ENCODE results near the gene KLHL35.
A peak's percentile ranks its signal among the peaks of the same experiment; 100 is the strongest.

The KLHL35 gene

DNA sequence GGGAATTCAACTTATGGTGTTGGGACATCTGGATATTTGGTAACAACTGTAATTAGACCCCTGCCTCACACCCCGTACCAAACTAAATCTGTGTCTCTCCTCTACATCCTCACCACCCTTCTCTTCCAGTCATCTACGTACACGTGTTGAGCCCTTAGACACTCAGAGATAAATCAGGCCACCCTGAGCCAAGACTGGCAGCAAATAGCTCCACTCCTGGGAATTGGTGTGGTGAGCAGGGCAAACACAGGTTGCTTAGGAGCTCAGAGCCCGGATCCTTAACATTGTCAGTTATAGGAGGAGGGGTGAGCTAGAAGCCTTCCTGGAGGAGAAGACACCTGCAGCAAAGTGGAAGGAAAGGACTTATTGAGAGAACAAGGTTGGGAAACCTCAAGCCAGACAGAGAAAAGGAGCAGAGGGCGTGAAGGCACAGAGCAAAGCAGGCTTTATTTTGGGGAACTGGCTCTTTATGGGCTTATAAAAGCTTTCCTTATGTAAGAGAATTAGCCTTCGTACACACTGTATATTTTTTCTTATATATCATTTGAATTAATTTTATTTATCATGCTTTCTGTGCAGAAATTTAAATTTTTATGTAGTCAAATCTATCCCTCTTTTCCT lies 36.9 kb upstream of the KLHL35 start:
- DNase-seq (ENCODE audit: low read depth in 1 of 2, low spot score in 1 of 2): no peak

- no peak for DNase-seq (ENCODE audit: low read depth in 1 of 2, low spot score in 1 of 2)
Measured at GRCh38 chr11:75468534-75469340, 35.7 kb upstream of the KLHL35 start.

DNA sequence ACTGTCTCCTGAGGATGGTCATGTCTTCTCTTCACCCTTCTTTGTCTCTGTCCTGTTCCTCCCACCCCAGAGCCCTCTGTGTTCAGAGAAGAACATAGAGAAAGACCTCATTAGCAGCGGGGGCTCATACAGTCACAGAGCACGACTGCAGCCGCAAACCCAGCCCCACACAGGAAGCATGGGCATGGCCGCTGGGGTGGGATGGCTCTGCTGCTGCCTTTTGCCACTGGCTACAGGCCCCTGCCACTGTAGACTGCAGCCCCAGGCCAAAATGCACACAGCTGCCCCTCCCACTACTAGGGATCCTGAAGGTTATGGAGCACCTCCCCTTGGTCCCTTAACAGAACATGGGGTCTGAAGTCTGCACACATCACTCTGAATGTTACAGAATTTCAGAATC lies 34.9 kb upstream of the KLHL35 start:
- no peak for DNase-seq (ENCODE audit: low read depth in 1 of 2, low spot score in 1 of 2)

DNA sequence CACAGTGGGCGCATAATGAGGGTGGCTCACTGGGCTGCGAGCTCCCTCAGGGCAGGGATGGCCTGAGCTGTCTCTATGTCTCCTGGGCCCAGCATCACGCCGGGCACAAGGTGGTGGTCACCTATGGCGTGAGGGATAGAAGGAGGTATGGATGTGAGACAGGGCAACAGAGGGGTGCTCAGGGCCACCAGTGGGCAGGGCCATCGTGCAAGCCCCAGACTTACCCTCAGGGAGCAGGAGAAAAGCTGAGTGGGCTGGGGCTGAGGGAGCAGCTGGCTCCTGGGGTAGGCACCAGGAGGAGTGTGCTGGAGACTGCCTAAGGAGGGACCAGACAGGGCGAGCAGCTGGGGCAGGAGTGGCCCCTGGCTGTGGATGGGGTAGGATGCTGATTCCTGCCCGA lies 34.3 kb upstream of the KLHL35 start:
- DNase-seq (ENCODE audit: low read depth in 1 of 2, low spot score in 1 of 2): no peak

DNA sequence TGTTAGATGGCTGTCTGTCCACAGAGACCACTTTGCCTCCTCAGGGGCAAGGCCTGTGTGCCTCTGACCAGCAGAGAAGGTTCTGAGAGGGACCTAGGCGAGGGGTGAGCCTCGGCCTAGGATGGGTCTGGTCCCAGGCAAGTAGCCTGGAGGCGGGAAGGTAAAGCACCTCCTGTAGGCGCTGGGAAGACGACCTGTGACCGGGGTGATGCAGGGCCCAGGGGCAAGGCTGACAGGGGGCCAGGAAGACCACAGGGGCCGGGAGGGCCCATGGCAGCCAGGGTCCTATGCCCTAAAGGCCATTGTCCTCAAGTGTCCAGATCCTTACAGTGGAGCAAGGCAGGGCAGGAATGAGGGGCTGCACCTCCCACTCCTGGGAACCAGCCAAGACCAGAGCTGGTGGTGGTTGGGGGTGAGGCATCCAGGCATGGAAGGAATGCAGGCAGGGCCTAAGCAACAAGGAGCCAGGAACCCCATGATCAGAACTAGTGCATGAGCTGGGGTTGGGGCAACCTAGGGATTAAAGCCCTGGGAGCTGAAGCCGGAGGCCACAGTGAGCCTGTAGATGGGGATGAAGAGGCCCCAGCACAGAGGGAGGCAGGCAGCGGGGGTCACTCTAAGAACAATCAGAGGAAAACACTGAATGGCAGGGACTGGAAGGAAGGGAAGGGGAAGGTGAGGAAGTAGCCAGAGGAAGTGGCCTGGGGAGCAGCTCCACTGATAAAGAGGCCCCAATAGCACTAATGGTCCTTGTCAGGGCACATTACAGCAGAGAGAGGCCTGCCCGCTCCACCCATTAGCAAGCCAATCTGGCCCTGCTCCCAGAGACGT lies 32.9 kb upstream of the KLHL35 start:
- DNase-seq (ENCODE audit: low read depth in 1 of 2, low spot score in 1 of 2): no peak

GRCh38 chr11:75463106-75463774 lies 30.2 kb upstream of the KLHL35 start:
- no peak for DNase-seq (ENCODE audit: low read depth in 1 of 2, low spot score in 1 of 2)

- no peak for DNase-seq (ENCODE audit: low read depth in 1 of 2, low spot score in 1 of 2)
Measured at GRCh38 chr11:75462117-75462653, 29.2 kb upstream of the KLHL35 start.

DNA sequence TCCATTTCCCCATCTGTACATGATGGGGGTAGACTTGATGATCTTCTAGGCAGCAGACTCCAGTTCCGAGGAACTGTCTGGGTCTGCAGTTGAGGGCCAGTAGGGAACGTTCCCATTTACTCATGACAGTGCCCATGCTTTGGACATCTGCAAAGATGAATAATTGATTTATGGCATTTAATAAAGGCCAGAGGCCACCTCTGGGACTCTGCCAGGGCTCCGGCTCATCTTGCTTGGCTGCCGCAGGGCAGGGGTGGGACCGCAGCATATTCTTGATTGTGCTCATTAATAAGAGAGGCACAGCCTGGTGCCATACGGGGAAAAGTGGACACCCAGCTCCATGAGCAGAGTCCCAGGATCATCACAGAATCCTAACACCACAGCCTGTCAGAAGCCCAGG lies 28.1 kb upstream of the KLHL35 start:
- no peak for DNase-seq (ENCODE audit: low read depth in 1 of 2, low spot score in 1 of 2)

DNA sequence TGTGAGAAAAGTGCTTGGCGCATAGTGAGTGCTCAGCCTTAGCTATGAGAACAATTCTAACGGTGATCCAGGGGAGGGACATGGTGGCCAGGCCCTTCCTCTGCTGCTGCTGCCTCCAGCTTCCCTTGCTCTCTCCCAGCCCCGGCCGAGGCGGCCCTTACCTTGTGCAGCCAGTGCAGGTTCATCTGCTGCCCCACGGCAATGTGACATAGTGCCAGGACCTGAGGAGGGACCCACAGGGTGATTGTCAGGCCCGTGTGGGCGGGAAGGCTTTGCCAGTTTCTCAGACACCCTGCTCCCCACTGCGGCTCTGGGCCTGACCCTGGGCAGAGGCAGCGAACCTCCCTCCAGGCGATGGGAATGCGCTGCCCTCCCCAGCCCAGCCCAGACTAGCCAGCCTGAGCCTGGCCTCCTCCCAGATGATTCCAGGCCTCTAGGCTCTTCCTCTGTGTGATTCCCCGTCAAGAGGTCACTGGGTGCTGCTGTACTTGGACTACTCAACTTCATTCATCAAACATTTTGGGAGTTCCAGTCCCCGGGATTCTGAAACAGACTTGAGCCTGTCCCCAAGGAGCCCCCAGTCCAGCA lies 23.7 kb upstream of the KLHL35 start:
- DNase-seq (ENCODE audit: low read depth in 1 of 2, low spot score in 1 of 2): no peak

DNA sequence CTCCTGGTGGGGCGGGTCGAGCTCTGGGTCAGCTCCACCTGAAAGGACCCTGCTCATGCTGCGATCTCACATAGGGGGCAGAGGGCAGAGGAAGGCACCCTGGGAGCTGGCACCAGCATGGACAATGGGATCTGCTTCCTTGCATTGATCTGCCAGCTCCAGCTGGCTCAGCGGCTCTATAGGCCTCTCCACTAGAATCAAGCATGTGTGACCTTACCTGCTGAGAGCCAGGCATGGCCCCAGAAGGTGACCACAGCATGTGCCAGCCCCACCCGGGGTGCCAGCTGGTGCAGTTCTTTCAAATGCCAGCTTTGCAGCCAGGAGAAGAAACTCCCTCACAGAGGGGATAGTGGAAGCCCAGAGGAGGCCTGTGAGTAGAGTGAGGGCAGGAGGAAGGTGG lies 22.0 kb upstream of the KLHL35 start:
- no peak for DNase-seq (ENCODE audit: low read depth in 1 of 2, low spot score in 1 of 2)

GRCh38 chr11:75453916-75454655 lies 21.1 kb upstream of the KLHL35 start:
- no peak for DNase-seq (ENCODE audit: low read depth in 1 of 2, low spot score in 1 of 2)

DNA sequence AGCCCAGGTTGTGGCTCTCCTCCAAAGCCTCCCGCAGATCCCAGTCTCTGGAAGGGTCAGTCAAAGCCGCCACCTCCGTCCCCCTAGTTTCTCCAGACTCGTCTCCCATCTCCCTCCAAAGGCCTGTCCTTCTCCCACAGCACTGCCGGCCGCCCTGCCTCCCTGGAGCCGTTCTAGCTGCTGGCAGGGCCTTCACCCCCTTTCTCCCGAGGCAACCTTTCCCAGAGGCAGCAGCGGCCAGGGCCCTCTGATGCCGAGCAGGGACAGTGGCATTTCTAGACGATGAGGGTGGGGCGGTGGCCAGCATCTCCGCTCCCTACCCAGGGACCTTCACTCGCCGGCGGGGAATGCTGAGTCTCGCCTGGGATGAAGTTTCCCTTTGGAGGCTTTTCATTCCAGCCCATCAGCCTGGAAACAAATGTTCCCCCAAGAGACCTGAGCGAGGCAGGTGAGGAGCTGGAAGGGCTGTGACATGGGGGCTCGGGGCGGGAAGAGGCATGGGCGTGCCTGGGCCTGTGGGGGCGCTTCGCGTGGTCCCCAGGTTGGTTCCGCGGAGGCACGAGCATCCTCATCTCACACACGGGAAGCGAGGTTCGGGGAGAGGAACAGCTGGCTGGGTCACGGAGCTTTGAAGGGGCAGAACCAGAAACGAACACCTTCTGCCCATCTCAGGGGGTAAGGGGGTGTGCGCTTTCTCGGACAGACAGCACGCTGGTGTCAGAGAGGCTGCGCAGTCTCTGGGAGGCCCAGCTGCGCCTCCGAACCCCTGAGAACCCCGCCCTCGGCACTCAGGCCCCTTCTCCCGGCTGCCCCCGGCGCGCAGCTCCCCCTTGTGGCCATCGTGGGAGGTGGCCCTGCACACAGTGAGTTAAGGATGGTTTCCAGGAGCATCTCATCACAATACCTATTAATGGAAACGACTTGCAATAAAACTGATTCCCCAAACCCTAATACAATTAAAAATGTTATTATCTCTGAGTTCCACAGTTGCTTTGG lies 18.1 kb upstream of the KLHL35 start:
- peak in 1 of 2 donors; percentile 26 for DNase-seq (ENCODE audit: low read depth in 1 of 2, low spot score in 1 of 2)

DNA sequence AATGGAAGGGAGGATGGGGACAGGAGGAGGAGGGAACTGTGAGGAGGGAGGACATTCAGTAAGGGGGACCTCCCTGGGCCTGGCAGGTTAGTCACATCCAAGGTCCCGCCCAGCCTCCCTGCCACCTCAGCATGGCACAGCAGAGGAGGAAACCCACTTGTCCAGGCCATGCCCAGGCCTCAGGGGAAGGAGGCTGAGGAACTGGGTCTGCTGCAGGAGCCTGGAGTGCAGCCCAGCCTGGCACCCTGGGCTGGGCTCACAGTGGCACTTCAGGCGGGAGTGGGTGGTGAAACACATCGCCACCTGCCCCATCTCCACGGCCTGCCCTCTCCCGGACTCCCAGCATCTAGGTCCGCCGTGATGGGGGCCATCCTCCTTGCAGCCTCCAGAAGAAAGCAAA lies 17.2 kb upstream of the KLHL35 start:
- no peak for DNase-seq (ENCODE audit: low read depth in 1 of 2, low spot score in 1 of 2)

- no peak for DNase-seq (ENCODE audit: low read depth in 1 of 2, low spot score in 1 of 2)
Measured at GRCh38 chr11:75449776-75450175, 16.8 kb upstream of the KLHL35 start.

DNA sequence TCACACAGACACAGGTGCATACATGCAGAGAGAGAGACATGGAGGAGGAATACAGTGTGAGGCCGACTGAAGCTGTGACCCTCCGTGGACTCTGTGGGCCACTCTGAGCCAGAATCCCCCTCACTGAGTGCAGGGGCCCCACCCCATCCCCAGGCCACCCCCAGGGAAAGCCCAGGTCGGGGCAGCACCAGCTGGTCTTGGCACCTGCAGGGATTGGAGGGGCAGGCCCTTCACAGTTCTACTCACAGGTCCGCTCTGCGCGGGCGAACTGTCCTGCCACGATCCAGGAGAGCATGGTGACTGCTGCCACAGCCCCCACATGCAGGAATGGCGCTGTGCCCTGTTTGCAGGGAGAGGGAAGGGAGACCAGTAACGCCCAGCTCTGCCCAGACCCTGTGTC lies 16.3 kb upstream of the KLHL35 start:
- no peak for DNase-seq (ENCODE audit: low read depth in 1 of 2, low spot score in 1 of 2)

DNA sequence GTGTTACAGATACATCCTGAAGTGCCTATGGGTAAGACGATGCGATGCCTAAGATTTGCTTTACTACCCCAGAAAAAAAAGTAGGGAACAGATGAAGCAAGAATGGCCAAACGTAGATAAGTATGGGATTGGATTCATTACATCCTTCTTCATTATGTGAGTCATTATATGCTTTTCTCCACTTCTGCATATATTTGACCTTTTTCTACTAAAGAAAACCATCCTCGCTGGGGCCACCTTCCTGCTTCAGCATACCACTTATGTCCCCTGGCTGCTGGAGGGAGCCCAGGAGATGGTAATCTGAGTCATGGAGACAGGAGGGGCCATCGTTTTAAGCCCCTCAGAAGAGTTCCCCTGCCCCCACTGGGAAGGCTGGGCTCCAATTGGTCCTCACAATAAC lies 14.4 kb upstream of the KLHL35 start:
- DNase-seq (ENCODE audit: low read depth in 1 of 2, low spot score in 1 of 2): no peak

- DNase-seq (ENCODE audit: low read depth in 1 of 2, low spot score in 1 of 2): peak; percentile 53 to 65
Measured at GRCh38 chr11:75445315-75445953, 12.4 kb upstream of the KLHL35 start.

- no peak for DNase-seq (ENCODE audit: low read depth in 1 of 2, low spot score in 1 of 2)
Measured at GRCh38 chr11:75443043-75443442, 10.0 kb upstream of the KLHL35 start.
